Ovary (tissue), 1 donor: ENCODE data around the gene ACOT2.
"Not testable (repeated sequence)": the region's sequence is repeated elsewhere in the genome, so short reads cannot be mapped to it uniquely, and the experiment has no call there.

Source experiments
- EP300 ChIP-seq: sonication (generic); formaldehyde crosslinking; IDR thresholded peaks from one replicate; pipeline ENCODE4 v1.6.1; 2017; ENCODE audit warnings: antibody characterized with exemption
- POLR2A ChIP-seq: fragments of 450-650 bp; IDR thresholded peaks from one replicate; pipeline ENCODE4 v1.6.1; 2017; ENCODE audit warnings: antibody characterized with exemption, mild to moderate bottlenecking, moderate library complexity

- TF ChIP-seq POLR2A, EP300: not testable (repeated sequence)
Measured at GRCh38 chr14:73549889-73550524, 19.0 kb upstream of the ACOT2 start.
